22Rv1 (cell line): Measurements from ENCODE around the gene TPCN2.
A peak's percentile ranks its signal among the peaks of the same experiment; 100 is the strongest.

Experiments
- H3K27ac ChIP-seq: fragments of 450-650 bp; 2 replicates; pipeline ENCODE4 v1.5.1; 2017
- ZFX ChIP-seq: fragments of 450-650 bp; IDR thresholded peaks from 2 replicates; pipeline ENCODE4 v1.6.1; 2017; ENCODE audit warnings: antibody characterized with exemption, borderline replicate concordance
- TF ChIP-seq, protein P1 (sequence below): fragments of 450-650 bp; IDR thresholded peaks from 2 replicates; pipeline ENCODE4 v1.5.1; 2017; ENCODE audit warnings: mild to moderate bottlenecking

The TPCN2 gene

DNA sequence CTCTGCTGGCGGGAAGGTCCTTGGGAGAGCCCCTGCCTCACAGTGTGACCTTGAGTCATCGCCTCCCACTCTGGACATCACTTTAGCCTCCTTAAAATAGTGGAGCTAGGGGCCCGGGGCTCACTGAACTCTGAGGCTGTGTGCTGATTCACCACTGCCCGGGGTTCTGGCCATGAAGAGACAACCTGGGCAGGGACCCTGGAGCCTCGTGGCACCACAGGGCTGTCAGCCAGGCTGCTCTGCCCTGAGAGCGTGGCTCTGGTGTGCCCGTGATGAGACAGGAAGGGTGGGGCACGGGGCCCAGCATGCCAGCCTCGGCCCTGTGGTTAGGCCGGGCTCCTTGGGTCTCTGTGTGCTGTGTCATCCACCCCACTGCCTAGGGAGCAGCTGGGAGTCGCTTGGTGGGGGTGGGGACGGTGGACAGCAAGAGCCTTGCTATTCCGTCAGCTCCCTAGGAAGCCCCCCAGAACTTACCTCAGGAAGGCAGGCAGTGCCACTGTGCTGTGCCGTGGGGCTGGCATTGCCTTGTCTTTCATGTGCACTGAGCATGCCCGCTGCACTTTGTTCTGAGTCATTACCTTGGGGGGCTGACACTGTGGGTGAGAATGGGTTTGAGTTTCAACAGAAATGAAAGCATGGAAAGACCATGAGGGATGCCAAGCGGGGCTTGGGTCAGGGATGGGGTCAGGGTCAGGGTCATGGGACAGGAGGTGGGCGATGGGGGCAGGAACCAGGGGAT is 31.7 kb downstream of the TPCN2 start:
- TF ChIP-seq ZFX = no peak
- TF ChIP-seq, protein P1, sequence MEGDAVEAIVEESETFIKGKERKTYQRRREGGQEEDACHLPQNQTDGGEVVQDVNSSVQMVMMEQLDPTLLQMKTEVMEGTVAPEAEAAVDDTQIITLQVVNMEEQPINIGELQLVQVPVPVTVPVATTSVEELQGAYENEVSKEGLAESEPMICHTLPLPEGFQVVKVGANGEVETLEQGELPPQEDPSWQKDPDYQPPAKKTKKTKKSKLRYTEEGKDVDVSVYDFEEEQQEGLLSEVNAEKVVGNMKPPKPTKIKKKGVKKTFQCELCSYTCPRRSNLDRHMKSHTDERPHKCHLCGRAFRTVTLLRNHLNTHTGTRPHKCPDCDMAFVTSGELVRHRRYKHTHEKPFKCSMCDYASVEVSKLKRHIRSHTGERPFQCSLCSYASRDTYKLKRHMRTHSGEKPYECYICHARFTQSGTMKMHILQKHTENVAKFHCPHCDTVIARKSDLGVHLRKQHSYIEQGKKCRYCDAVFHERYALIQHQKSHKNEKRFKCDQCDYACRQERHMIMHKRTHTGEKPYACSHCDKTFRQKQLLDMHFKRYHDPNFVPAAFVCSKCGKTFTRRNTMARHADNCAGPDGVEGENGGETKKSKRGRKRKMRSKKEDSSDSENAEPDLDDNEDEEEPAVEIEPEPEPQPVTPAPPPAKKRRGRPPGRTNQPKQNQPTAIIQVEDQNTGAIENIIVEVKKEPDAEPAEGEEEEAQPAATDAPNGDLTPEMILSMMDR = no peak
- H3K27ac ChIP-seq = no peak overlapping the region

DNA sequence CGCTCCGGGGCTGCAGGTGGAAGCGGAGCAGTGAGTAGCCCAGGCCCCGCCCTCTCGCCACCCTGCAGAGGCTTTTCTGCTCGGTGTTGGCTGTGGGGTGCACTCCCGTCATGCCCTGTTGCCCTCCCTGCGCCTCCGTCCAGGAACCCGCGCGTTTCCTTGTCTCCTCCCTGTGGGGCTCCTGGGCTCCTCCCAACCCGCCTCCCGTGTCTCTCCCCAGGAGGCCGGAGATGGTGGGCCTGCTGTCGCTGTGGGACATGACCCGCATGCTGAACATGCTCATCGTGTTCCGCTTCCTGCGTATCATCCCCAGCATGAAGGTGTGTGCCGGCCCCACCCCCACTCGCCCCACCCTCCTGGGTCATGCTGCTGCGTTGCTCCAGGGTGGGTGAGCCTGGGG is 32.4 kb downstream of the TPCN2 start:
- TF ChIP-seq, protein P1 = no peak
- no peak for TF ChIP-seq ZFX
- no peak overlapping the region for H3K27ac ChIP-seq

DNA sequence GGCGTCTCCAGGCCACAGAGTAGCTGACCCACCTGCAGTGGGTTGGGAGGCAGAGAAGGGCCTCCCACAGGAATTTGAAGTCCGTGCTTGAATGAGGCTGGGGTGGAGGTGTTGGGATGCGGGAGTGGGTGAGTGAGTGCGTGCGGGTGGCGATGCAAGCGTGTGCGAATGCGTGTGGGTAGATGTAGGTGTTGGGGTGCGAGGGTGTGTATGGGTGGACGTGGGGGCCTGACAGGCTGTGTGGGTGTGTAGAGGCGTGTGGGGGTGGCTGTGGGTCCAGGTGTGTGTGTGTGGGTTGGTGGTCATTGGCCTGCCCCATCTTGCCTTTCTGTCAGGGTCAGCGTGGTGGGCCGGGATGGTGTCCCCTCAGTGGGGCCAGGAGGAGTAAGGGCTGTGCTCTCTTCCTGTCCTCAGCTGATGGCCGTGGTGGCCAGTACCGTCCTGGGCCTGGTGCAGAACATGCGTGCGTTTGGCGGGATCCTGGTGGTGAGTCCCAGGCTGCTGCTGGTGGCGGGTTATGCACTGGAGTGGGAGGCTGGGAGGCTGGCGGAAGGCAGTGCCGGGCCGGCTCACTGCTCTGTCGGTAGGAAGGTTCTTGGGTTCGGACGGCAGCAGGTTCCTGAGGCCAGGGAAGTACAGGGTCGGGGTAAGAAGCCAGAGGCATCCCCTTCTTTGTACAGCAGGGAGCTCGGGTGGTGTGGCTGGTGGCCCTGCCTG is 35.0 kb downstream of the TPCN2 start:
- no peak for TF ChIP-seq ZFX
- TF ChIP-seq, protein P1 = no peak
- no peak overlapping the region for H3K27ac ChIP-seq

DNA sequence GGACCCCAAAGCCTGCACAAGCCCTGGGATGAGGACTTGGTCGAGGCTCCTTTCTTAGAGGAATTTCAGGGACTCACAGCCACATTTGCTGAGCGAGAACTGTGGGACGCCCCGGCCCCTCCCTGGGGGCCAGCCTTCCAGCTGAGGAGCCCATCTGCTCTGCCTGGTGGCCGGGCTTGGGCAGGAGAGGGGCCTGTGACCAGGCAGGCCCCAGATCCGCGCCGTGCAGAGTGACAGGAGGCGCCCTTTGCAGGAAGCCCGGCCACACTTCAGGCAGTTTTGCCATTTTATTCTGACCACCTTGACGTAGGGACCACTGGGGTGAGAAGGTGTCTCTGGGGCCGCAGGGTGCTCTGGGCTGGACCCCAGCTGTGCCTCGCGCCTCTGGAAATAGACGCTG is 35.6 kb downstream of the TPCN2 start:
- TF ChIP-seq, protein P1 = no peak
- no peak for TF ChIP-seq ZFX
- no peak overlapping the region for H3K27ac ChIP-seq

DNA sequence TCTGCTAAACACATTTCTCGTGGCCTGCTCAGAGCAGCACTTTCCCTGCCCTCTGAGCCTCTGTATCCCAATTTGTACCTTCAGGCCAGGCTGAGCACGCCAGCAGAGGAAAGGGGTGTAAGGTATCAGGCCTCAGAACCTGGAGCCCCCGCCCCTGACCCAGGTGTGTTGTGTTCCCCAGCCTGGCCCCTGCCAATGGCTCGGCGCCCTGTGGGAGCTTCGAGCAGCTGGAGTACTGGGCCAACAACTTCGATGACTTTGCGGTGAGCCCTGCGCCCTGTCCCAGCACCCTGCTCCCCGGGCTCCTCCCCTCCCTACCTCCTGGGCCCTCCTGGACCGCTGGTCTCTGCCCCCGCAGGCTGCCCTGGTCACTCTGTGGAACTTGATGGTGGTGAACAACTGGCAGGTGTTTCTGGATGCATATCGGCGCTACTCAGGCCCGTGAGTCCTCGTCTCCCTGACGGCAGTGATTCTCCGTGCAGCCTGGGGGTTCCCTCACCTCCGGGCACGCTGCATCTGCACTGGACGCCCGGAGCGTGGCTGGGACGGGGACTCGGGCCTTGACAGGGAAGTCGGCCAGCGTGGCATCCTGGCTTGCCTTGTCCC is 36.9 kb downstream of the TPCN2 start:
- H3K27ac ChIP-seq = no peak overlapping the region
- no peak for TF ChIP-seq ZFX
- TF ChIP-seq, protein P1 = no peak

DNA sequence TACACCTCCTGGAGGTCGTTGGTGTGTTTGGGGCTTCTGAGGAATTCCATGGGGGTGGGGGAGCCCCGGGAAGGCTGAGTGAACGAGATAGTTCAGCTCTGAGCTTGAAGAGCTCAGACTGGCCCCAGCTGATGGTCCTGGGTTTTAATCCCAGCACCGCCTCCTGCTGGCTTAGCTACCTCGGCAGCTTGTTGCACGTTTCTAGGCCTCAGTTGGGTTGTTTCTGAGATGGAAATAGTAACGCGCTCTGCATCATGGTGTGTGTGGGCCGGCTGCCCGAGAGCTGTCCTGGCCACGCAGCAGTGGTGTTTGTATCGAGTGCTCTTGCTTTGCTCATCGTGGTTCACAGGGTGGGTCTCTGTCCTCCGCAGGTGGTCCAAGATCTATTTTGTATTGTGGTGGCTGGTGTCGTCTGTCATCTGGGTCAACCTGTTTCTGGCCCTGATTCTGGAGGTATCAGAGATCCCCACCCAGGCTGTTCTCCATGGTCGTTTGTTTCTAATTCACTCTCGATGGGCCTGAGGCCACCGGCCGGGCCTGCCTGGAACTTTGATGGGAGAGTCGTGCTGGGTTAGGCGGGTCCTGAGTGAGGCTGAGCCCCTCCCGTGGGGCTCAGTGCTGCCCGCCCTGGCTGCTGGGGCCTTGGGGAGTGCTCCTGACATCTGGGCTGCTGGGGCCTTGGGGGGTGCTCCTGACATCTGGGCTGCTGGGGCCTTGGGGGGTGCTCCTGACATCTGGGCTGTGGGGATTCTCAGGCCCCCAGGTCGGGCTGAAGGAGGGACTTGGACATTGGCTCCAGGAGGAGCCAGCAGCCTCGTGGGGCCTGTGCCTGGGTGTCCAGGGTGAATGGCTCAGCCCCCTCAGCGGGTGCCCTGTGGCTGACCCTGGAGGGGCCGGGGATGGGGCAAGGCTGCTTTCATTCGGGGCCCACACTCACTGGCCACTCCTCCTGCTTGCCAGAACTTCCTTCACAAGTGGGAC is 37.7 kb downstream of the TPCN2 start:
- TF ChIP-seq, protein P1 = peak; percentile 14; the same call in 1 of the 2 replicates
- TF ChIP-seq ZFX = no peak
- no peak overlapping the region for H3K27ac ChIP-seq
